Kasumi-1 (cell line): ENCODE results near the gene SNX18.
A peak's percentile ranks its signal among the peaks of the same experiment; 100 is the strongest.
"Not testable (repeated sequence)": the region's sequence is repeated elsewhere in the genome, so short reads cannot be mapped to it uniquely, and the experiment has no call there.

ENCODE experiments used
- DNase-seq, 2 experiments: peaks; one replicate each; lab custom pipeline; 2025; lab: John Stamatoyannopoulos, UW

SNX18 gene

DNA sequence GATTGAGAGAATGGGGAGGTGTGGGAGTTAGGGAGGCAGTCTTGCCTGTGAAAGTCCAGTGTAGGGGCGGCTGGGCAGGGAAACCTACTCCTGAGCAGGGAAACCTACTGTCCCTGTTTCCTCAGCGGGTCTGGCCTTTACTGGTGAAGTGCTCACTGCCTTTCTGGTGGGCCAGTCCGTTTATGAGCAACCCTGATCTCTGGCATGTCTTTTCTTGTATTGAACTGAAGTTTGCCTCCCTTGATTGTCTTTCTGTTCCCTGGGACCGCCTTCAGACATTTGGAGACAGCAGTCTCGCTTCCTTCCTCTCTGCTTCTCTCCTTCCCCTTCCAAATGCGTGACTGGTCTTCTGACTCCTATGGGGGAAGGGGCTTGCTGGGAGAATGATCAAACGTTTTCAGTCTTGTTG is 2.9 kb downstream of the SNX18 start:
- DNase-seq, result peak; percentile 67 to 70

DNA sequence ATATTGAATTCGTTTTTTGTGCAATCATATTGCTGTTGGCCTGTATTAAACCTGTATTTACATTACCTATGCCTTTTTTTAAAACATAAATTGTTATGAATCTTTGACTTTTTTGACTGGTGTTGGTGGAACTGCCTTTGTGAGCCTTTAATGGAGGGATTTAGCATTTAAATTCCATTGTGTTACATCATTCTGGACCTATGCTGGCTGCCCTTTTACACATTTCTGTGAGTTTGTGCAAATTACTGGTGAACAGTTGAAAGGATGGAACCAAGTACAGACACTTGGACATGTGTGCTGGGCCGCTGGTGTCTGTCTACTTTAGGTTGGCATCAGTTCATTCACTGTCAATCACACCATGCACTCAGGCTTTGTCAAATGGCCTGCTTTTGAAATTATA is 3.4 kb downstream of the SNX18 start:
- DNase-seq, result no peak

DNA sequence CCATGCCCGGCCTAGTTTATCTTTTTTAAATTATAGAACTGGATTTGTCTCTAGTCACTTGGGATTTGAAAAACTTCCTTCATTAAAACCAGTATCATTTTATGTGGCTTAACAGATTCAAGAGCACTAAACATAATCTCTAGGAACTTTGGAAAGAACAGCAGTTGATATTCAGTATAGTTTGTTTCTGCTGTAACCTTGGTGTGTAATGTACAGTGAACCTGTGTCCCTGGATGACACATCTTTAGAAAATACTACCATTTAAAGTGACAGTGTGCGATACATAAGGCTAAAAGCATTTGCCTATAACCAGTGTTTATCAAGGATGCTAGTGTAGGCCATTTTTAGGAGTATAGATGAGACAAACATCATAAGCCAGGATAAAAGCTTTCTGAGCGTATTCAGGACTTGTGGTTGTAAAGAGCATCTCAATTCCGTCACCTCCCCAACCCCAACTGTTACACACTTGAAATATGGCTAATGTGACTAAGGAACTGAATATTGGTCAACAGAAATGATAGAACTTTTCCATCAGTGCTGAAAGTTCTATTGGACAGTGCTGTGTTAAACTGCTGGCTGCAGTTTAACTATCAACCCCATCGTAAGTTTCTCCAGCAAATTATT is 4.4 kb downstream of the SNX18 start:
- DNase-seq, result no peak

DNA sequence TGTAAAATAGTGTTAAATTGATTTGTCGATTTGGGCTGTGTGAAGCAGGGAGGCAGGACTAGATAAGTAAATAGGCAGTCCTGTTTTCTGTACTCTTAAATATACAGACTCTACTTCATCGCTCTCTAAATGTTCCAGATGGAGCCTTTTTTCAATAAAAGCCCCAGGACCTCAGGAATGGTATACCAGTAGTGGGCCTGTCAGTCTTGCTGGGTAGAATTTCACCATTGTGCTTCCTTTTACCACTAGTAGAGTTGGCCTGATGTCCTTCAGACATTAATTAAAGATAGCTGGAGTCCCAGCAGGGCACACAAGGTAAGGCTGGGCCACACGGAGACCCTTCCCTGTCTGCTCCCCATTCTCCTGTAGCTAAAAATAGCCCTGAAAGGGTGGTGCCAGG is 6.0 kb downstream of the SNX18 start:
- no peak for DNase-seq

DNA sequence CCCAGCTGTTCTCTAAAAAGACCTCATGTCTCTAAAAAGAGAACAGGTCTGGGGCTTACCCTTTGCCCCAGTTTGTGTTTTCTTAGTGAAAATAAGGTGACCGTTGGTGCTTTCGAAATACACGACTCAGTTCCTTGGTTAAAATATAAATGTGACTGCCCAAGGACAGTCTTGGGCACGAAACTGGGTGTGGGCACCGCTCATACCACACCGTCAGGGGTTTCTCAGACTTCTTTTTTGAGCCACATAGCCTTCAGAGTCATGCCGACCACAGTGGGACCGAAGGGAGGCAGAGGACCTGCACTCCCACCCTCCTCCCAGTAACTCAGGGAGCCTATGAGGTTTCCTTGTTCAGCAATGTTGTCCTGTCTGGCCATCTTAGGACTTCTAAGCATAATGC is 6.5 kb downstream of the SNX18 start:
- DNase-seq, result no peak

DNA sequence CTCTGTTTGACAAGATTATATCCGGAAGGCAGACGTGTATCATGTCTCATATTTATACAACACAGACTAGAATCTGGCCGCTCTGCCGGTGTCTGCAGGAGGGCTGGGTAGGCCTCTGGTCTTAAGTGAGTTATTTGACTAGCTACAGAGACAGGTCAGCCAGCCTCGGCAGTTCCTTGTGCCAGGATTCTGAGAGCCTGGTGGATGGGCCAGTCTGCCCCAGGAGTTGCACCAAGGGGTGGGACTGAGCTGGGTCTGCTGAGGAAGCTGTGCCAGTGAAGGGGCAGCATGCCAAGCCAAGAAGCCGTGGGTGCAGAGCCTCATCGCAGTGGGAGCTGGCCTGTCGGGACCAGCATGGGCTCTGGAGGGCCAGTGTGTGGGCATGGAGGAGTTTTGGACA is 7.1 kb downstream of the SNX18 start:
- no peak for DNase-seq

DNA sequence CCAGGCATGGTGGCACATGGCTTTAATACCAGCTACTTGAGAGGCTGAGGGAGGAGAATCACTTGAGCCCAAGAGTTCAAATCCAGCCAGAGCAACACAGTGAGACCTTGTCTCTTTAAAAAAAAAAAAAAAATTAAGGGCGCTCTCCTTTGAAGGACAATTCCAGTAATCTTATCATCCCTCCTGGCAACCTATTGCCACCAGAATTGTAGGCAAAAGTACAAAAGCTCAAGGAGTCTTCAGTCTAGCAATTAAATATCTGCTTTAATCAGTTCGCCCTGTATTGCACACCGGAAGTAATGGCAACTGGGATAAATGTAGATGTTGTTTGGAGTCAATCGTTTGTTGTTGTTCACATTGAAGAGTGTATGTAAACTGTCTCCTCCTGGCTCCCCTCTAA is 7.7 kb downstream of the SNX18 start:
- DNase-seq, result no peak

DNA sequence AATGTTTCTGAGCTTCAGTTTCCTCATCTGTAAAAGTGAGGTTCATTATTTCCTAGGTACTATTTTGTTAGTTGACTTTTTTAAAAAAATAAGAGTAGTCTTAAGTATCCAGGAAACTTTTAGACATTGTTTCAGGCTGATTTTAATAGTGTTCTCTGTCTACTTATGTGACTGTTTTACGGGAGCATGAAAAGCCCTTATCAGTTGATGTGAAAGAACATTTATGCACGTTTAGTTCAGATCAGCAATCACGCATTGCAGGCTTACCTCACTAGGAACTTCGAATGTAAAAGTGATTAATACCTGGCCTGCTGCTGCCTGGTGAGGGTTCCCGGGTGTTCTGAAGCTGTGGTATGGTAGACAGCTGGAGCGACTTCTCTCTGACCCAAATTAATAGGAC is 8.1 kb downstream of the SNX18 start:
- DNase-seq, result no peak

DNA sequence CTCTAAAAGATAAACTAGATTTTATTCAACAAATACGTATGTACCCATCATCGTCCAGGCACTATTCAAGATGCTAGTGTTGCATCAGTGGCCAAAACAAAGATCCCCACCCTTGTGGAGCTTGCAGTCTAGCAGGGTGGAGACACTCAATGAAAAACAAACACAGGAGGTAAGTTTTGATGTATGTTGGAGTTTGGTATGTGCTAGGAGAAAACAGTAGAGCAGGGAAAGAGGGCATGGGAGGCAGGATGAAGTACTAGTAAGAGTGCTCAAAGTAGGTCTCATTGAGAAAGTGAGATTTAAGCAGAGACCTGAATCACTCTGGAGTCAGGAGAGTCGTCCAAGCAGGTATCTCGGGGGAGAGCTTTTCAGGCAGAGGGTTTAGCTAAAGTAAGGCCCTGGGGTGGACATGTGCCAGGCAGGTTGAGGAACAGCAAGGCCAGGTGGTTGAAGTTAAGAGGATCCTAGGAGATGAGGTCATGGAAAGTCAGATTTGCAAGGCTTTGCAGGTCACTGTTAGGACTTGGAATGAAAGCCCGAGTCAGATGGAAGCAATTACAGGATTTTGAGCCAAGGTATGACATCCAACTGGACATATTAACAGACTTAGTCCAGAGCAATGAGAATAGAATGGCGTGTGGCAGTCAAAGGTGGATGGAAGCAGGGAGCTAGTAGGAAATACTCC is 9.2 kb downstream of the SNX18 start:
- DNase-seq, result no peak

DNA sequence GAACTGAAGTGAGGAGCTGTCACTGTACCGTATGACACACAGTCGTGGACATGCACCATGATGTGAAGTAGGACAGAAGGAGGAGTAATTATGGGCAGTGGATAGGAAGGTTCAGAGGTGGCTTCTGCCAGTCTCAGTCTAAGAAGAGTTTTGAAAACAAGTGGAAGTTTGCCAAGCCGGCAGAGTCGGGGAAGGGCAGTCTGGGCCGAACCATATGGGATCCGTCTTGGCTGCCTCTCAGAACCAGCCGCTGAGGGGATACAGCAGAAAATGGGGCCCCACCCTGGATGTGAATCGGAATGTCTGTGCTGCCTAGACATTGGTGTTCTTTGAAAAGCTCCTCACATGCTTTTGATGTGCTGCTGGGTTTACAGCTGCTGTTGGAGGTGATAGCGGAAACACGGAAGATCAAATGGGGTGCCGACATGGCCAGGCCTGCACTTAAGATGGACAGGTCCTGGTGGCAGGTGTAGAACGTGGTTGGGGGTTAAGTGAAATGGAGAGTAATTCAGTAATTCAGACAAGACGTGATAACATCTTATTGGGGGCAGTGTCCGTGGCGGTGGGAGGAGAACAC is 11.2 kb downstream of the SNX18 start:
- DNase-seq, result no peak

DNA sequence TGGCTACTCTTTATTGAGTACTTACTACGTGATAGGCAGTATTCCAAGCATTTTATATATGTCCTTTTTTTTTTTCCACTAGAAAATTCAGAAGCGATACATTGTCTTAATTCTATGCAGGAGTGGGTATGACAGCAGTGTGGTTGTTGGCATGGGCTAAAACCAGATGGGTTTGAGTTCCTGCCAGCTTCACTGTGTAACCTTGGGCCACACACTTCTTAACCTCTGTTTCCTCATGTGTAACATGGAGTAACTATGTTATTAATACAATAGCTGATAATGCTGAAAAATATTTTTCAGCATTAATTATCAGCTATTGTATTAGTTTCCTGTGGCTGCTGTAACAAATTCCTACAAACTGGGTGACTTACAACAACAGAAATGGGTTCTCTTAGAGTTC is 12.0 kb downstream of the SNX18 start:
- no peak for DNase-seq

DNA sequence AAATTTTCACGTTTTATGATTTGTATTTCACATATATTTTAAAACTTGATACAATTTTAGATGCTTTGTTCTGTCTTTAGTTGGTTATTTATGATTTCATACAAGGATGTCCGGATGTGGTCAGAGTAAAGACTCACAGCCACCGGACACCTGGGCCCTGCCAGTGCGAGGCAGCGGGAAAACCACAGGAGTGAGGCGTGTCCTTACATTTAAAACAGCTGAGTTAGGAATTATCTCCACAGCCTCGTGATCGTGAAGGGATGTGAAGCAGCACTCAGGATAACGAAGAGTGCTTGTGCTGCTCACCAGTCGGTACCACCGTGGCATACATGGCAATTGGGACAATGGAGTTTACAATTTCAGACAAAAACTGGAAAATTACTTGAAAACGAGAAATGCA is 14.0 kb downstream of the SNX18 start:
- DNase-seq, result no peak

DNA sequence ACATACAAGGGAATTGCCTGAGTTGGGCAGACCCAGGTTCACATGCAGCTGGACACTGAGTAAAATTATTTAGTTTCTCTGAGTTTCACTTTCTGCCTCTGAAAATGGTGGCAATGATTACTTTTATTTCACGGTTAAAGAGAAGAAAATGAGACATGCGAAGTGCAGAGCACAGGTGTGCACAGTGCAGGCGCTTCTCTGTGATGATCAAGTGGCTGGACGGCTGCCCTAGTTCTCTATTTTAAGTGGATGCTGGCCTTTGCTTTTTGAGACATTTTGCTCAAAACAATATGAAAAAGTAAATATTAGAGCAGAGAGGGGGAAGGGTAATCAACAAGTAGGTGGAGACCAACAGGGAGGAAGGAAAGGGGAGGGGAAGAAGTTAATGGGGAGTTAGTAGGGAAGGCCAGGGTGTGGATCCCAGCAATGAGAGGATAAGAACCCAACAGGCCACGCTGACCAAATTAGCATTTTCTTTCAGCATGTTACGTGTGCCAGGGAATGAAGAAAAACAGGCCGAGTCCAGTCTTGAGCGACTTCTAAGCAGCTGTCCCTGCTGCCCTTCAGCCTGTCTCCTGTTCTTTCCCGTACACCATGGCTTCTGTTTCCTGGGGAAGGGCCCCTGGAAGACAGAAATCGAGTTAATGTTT is 16.1 kb downstream of the SNX18 start:
- DNase-seq, result no peak

DNA sequence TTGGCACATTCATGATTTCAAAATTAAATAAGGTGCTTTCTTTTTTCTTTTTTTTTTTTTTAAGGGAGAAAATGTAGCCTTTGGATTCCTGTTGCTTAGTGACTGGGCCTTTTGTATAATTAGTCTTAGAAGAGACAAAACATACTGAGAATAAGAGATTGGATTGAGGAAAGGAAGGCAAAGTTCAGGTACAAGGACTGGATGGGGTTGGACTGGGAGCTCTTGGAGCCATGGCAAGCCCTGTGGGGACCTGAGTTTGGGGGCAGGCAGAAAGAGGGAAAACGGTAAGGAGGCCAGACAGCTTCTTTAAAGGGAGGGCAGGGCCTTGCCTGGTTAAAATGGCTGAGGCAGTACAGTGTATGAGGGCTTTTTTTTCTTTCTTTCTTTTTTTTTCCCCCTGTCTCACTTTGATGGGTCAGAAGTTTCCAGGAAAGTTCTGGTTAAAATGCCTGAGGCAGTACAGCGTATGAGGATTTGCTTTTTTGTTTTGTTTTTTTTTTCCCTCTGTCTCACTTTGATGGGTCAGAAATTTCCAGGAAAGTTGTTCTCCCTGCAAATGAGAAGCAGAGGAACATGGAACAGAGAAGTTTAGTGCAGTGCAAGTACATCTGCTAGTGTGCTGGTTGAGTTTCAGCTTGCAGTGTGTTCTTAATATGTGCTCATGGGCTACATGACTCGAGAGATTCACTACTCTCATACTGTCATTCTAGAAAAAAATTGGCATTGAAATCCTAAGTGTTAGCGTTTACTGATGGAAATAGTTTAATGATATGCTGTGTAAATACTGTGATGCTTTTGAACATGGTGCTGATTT is 16.8 kb downstream of the SNX18 start:
- DNase-seq, result no peak

DNA sequence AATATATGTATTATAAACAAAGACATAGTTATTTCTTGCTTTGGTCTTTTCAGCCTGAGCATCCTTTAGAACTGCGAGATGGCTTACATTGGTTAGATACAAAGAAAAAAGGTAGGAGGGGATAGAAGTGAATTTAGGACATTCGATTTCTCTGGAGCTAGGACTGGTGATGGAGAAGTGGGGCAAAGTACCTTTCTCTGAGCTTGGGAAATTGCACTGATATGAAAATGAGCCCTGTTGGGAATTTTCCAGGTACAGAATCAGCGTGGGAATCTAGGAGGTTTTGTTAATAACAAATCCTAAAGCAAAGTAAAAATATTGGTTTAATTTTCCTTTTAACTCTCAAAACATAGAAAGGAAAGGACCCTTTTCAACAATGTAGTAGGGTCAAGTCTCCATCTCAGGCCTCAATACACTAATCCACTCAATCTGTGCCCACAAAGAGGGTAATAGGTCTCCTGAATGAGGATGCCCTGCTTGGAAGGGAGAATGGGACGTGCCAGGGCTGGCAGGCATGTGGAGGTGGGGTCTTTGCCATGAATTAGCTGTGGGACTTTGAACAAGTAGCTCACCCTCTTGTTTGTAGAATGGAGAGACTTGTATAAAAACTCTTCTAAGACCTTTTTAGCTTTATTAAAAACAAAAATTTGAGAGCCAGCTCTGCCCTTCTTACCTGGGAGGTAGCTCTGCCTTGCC is 17.7 kb downstream of the SNX18 start:
- no peak for DNase-seq

DNA sequence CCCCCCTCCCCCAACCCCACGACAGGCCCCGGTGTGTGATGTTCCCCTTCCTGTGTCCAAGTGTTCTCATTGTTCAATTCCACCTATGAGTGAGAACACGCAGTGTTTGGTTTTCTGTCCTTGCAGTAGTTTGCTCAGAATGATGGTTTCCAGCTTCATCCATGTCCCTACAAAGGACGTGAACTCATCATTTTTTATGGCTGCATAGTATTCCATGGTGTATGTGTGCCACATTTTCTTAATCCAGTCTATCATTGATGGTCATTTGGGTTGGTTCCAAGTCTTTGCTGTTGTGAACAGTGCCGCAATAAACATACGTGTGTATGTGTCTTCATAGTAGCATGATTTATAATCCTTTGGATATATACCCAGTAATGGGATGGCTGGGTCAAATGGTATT is 18.8 kb downstream of the SNX18 start:
- DNase-seq, result not testable (repeated sequence)

DNA sequence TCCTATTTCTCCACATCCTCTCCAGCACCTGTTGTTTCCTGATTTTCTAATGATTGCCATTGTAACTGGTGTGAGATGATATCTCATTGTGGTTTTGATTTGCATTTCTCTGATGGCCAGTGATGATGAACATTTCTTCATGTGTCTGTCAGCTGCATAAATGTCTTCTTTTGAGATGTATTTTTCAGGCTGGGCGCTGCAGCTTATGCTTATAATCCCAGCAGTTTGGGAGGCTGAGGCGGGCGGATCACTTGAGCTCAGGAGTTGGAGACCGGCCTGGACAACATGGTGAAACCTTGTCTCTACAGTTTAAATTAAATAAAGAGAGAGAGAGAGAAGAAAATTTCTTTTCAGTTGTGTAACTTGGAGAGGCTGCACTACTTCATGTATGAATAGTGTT is 19.3 kb downstream of the SNX18 start:
- not testable (repeated sequence) for DNase-seq

DNA sequence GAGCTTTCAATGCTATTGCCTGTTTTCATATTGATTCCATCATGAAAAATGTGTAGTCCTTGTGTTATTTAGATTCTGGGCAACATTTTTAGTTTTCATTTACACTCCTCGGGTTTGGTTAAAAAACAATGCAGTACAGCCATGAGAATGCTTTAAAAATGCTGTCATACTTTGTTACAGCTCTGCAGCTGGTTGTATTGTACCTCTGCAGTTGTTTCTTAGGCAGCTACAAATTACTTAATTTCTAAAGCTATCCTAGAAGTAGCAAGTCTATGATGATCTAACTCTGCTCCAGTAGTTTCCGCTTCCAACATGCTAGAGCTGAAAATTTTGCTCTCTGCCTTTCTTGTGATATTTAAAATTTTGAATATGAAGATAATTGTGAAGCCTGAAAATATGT is 20.2 kb downstream of the SNX18 start:
- DNase-seq, result no peak

DNA sequence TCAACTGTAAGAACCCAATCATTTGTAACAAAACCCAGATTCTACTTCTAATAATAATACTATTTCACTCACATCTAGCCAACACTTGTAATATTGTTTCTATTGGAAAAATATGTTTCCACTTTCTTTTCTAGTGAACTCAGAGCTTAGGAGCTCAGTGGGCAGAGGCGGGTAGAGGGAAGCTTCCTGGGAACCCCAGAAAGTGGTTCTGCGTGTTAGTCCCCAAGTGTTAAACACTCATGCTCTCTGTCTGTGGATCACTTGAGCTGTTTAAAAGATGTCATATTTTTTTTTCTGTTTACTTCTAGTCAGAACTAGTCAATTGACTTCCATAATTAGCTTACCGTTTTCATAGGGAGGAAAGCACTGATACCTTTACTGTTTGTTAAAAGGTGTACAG is 20.6 kb downstream of the SNX18 start:
- DNase-seq, result no peak

DNA sequence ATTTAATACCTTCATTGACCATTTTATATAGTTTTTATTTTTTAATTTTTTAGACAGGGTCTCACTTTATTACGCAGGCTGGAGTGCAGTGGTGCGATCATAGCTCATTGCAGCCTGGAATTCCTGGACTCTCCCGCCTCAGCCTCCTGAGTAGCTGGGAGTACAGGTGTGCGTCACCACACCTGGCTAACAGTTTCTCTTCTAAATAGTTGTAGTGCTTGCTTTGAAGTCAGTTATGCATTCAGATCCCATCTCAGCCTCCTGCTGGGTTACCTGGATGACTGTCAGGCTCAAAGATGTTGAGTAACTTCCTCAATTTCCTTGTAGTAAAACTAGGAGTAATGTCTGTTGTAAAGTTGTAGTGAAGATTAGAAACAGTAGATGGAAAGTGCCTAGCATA is 21.4 kb downstream of the SNX18 start:
- DNase-seq, result no peak

DNA sequence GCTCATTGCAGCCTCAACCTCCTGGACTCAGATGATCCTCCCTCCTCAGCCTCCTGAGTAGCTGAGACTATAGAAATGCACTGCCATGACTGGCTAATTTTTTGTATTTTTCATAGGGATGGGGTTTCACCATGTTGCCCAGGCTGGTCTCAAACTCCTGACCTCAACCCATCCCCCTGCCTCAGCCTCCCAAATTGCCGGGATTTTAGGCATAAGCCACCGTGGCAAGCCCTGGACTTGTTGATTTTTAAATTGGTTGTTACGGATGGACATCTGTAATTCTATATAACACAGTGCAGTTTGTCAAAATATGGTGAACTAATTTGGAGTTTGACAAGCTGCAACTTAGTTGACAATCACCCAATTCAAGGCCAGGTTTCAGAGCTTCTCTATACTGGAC is 22.7 kb downstream of the SNX18 start:
- no peak for DNase-seq
